Measurements from ENCODE around the gene CDC5L. TPM values are rescaled to one million over a fixed set of nuclear protein-coding genes. Genes with fewer than 3 reads are reported as not detected.
A peak's percentile ranks its signal among the peaks of the same experiment; 100 is the strongest.

The CDC5L gene
- total RNA-seq (10 to 100 TPM; 27.4 to 29.9 TPM), polyA plus RNA-seq (14.9 TPM)

- Mint-ChIP-seq H3K4me1 (peaks cover 41 to 48% (median 43%) of the 10 kb centered on the region in 3 donors), H3K27me3 (no peaks in the 10 kb centered on the region), H3K36me3 (peaks cover 0 to 37% (median 10%) of the 10 kb centered on the region in 3 donors), H3K9me3 (no peaks in the 10 kb centered on the region), H3K4me3 (peak within 1 kb of the TSS; percentile 95 to 99 (median 96)), H3K27ac (peak within 1 kb of the TSS; percentile 87 to 99 (median 97))
- ChIA-PET POLR2A (interaction anchor here (1.0 kb wide), 1 partner anchor 141 kb away, joined by 4 read pairs; the partner anchor contains the start of gene HSP90AB1), CTCF (interaction anchor here (0.8 to 1.5 kb wide), 6 partner anchors 10 to 119 kb away, joined by 3 to 4 read pairs (median 4); no protein-coding TSS in a partner anchor)
- Histone ChIP-seq H3K4me1 (ENCODE audit: insufficient read depth, low read length) (peaks cover 24% of the 10 kb centered on the region), H3K36me3 (ENCODE audit: insufficient read depth, low read length) (peaks cover 9% of the 10 kb centered on the region), H3K9me3 (ENCODE audit: low read length) (no peaks in the 10 kb centered on the region), H3K27ac (ENCODE audit: low read depth, low read length) (peak within 1 kb of the TSS; percentile 96), H3K4me3 (ENCODE audit: low read length) (peak within 1 kb of the TSS; percentile 97), H3K27me3 (ENCODE audit: insufficient read depth, low read length, poor library complexity, severe bottlenecking) (no peaks in the 10 kb centered on the region)
- peak; percentile 82 to 95 (median 93) for DNase-seq
Observed at GRCh38 chr6:44387346-44388134, at the start of gene CDC5L. TSS of gene CDC5L (plus strand) at chr6:44387706. CDS start at chr6:44387824, 118 bp downstream.

GRCh38 chr6:44338228-44339122 lies 49.0 kb upstream of the CDC5L start:
- Histone ChIP-seq H3K36me3 (ENCODE audit: insufficient read depth, low read length) (no peaks in the 10 kb centered on the region), H3K27me3 (ENCODE audit: insufficient read depth, low read length, poor library complexity, severe bottlenecking) (peaks cover 11% of the 10 kb centered on the region), H3K9me3 (ENCODE audit: low read length) (no peaks in the 10 kb centered on the region), H3K27ac (ENCODE audit: low read depth, low read length) (no peak overlapping the region), H3K4me3 (ENCODE audit: low read length) (no peak overlapping the region), H3K4me1 (ENCODE audit: insufficient read depth, low read length) (no peaks in the 10 kb centered on the region)
- Mint-ChIP-seq H3K4me1 (no peaks in the 10 kb centered on the region), H3K9me3 (no peaks in the 10 kb centered on the region), H3K4me3 (no peak overlapping the region), H3K27ac (no peak overlapping the region), H3K27me3 (peaks cover 18 to 28% of the 10 kb centered on the region in 2 donors), H3K36me3 (no peaks in the 10 kb centered on the region)
- POLR2A ChIA-PET, result no interaction called here
- CTCF ChIA-PET, result interaction anchor here (0.7 to 4.3 kb wide), 14 partner anchors 9 to 169 kb away, joined by 3 to 41 read pairs (median 3); partner anchors contain the start of gene AARS2
- DNase-seq, result peak; percentile 37 to 75 (median 46)

DNA sequence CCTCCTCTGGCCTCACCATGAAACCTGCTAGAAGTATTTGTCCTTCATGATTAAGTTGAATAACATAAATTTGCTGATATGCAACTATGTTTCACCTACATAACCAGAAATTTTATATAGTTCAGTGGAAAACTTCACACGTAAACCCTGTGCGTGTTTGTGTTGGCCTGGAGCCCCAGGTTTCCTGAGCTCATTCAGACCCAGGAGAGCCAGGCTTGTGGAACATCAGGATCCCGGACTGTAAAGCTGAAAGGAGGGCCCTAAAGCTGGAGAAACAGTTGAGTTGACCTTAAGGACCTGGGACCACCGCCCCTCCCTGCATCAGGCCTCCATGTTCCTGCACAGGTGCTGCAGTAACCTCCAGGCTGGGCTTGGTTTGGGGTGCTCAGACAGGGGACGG lies 48.2 kb upstream of the CDC5L start:
- no peaks in the 10 kb centered on the region for H3K36me3 Mint-ChIP-seq
- no peak overlapping the region for H3K27ac Mint-ChIP-seq
- no peak overlapping the region for H3K4me3 Mint-ChIP-seq
- no peaks in the 10 kb centered on the region for H3K36me3 ChIP-seq (ENCODE audit: insufficient read depth, low read length)
- DNase-seq, result no peak
- H3K27me3 Mint-ChIP-seq, result peaks cover 23 to 33% of the 10 kb centered on the region in 2 donors
- H3K9me3 Mint-ChIP-seq, result no peaks in the 10 kb centered on the region
- ChIA-PET CTCF (interaction anchor here (0.7 to 4.3 kb wide), 8 partner anchors 10 to 170 kb away, joined by 3 to 41 read pairs (median 4); partner anchors contain the start of gene AARS2), POLR2A (no interaction called here)
- H3K4me1 Mint-ChIP-seq, result no peaks in the 10 kb centered on the region
- no peak overlapping the region for H3K4me3 ChIP-seq (ENCODE audit: low read length)
- no peaks in the 10 kb centered on the region for H3K4me1 ChIP-seq (ENCODE audit: insufficient read depth, low read length)
- H3K27ac ChIP-seq (ENCODE audit: low read depth, low read length), result no peak overlapping the region
- H3K27me3 ChIP-seq (ENCODE audit: insufficient read depth, low read length, poor library complexity, severe bottlenecking), result peaks cover 19% of the 10 kb centered on the region
- no peaks in the 10 kb centered on the region for H3K9me3 ChIP-seq (ENCODE audit: low read length)

DNA sequence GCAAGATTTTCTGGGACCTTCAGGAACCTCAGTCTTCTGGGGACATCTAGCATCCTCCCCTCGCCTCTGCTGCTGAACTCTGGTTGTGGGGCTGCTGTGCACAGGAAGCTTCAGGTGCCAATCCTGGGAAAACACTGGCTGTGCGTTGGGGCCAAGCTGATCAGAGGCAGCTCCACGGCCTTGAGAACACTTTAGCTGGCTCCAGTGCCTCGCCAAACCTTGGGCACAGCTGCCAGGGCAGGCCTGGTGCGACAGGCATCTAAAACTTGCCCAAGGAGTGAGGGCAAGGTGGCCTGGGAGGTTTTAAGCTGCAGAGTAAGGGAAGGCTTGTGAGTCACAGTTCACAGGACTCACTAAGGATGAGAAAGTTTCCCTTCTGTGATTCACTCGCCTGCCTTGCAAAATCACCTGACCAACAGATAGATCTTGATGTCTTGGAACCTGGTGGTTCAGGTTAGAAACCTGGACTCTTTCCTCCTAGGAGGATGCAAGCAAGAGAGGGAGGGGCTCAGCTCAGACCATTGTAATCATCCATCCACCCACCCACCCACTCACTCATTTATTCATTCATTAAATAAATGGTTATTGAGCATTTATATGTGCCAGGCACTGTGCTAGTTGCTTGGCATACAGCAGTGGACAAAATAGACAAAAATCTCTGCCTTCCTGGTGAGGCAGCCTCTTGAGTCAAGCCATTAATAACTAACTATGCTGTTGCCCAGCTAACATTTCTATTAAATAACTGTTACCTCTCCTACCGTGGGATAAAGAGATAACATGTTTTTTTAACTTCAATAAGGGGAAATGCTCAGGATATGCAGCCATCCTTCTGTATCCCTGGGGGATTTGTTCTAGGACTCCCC lies 47.5 kb upstream of the CDC5L start:
- Histone ChIP-seq H3K27ac (ENCODE audit: low read depth, low read length) (no peak overlapping the region), H3K36me3 (ENCODE audit: insufficient read depth, low read length) (no peaks in the 10 kb centered on the region), H3K27me3 (ENCODE audit: insufficient read depth, low read length, poor library complexity, severe bottlenecking) (peaks cover 25% of the 10 kb centered on the region), H3K4me1 (ENCODE audit: insufficient read depth, low read length) (no peaks in the 10 kb centered on the region), H3K9me3 (ENCODE audit: low read length) (no peaks in the 10 kb centered on the region), H3K4me3 (ENCODE audit: low read length) (no peak overlapping the region)
- Mint-ChIP-seq H3K36me3 (no peaks in the 10 kb centered on the region), H3K4me1 (no peaks in the 10 kb centered on the region), H3K4me3 (no peak overlapping the region), H3K27me3 (peaks cover 29 to 40% of the 10 kb centered on the region in 2 donors), H3K27ac (no peak overlapping the region), H3K9me3 (no peaks in the 10 kb centered on the region)
- ChIA-PET CTCF (interaction anchor here (0.7 to 1.7 kb wide), 2 partner anchors 168 to 171 kb away, joined by 3 to 5 read pairs; no protein-coding TSS in a partner anchor), POLR2A (no interaction called here)
- no peak for DNase-seq

DNA sequence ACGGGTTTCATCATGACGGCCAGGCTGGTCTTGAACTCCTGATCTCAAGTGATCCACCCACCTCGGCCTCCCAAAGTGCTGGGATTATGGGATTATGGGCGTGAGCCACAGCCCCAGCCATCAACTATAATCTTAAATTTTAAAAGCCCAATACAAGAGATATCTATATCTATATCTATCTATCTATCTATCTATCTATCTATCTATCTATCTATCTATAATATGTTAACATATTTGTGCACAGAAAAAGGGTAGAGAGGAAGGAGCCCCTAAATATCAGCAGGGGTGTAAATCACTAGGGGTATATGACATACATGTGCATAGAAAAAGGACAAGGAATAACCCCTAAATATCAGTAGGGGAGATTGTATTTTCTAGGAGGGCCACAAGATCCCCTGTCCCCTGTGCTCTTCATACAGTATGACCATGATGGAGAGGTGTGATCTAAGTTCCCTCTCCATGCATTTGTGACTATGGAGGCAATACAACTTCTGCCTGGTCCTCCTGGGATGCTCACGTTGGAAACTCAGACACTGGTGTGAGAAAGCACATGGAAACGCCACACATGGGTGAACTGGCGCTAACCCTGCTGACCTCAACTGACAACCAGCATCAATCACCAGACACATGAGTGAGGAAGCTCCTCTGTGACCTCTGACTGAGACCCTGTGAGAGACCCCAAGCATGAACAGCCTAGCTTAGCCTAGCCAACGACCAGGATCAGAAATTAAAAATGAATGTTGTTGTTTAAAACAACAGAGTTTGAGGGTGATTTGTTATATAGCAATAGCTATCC lies 46.2 kb upstream of the CDC5L start:
- DNase-seq, result no peak
- ChIA-PET POLR2A (no interaction called here), CTCF (no interaction called here)
- Histone ChIP-seq H3K4me3 (ENCODE audit: low read length) (no peak overlapping the region), H3K27me3 (ENCODE audit: insufficient read depth, low read length, poor library complexity, severe bottlenecking) (peaks cover 27% of the 10 kb centered on the region), H3K9me3 (ENCODE audit: low read length) (no peaks in the 10 kb centered on the region), H3K27ac (ENCODE audit: low read depth, low read length) (no peak overlapping the region), H3K36me3 (ENCODE audit: insufficient read depth, low read length) (no peaks in the 10 kb centered on the region), H3K4me1 (ENCODE audit: insufficient read depth, low read length) (no peaks in the 10 kb centered on the region)
- Mint-ChIP-seq H3K4me3 (no peak overlapping the region), H3K27ac (no peak overlapping the region), H3K36me3 (no peaks in the 10 kb centered on the region), H3K4me1 (no peaks in the 10 kb centered on the region), H3K27me3 (peaks cover 29 to 47% of the 10 kb centered on the region in 2 donors), H3K9me3 (no peaks in the 10 kb centered on the region)

DNA sequence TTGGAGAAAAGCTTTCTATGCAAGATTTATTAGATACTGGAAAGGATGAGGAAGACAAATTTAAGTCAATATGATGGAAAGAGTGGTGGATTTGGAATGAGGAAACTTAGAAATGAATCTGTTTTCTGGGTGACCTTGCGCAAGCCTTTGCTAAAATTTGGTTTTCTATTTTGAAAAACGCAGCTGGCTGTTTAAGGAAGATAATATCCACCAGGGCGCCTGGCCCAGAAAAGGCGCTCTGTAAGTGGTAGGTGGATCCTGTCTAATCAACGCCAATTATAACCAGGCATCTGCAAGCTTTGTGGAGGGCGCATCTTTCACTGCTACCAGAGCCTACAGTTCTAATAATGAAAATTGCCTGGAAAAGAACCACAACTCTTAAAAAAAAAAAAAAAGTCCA lies 45.5 kb upstream of the CDC5L start:
- H3K9me3 Mint-ChIP-seq, result no peaks in the 10 kb centered on the region
- H3K27ac Mint-ChIP-seq, result no peak overlapping the region
- no peak overlapping the region for H3K4me3 Mint-ChIP-seq
- POLR2A ChIA-PET, result no interaction called here
- H3K4me1 ChIP-seq (ENCODE audit: insufficient read depth, low read length), result no peaks in the 10 kb centered on the region
- CTCF ChIA-PET, result no interaction called here
- H3K9me3 ChIP-seq (ENCODE audit: low read length), result no peaks in the 10 kb centered on the region
- H3K36me3 ChIP-seq (ENCODE audit: insufficient read depth, low read length), result no peaks in the 10 kb centered on the region
- peaks cover 29 to 47% of the 10 kb centered on the region in 2 donors for H3K27me3 Mint-ChIP-seq
- no peak overlapping the region for H3K27ac ChIP-seq (ENCODE audit: low read depth, low read length)
- H3K27me3 ChIP-seq (ENCODE audit: insufficient read depth, low read length, poor library complexity, severe bottlenecking), result peaks cover 27% of the 10 kb centered on the region
- H3K4me3 ChIP-seq (ENCODE audit: low read length), result no peak overlapping the region
- no peaks in the 10 kb centered on the region for H3K4me1 Mint-ChIP-seq
- DNase-seq, result no peak
- no peaks in the 10 kb centered on the region for H3K36me3 Mint-ChIP-seq

DNA sequence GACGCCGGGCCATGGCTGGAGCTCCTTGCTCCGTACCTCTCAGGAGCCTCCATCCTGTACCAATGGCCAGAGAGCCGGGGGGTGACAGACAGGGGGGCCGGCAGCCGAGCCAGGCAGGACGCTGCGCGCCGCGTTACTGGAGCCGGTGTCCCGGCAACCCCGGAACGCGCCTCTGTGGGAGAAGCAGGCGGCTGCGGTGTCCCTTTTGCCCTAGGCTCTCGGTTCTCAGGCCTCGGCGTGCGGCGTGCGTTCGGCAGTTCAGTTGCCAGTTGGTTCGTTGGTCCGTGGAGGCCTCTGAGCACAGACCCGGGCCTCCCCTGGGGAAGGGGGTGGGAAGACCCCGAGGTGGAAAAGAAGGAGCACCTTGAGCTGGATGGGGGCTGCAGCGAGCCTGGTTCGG lies 45.0 kb upstream of the CDC5L start, which contains the start of gene SPATS1:
SPATS1 (plus strand) TSS at position 162 of the 400 bp plus-strand sequence. CDS start 446 bp downstream, outside the sequence.
- DNase-seq, result no peak
- peaks cover 29 to 48% of the 10 kb centered on the region in 2 donors for H3K27me3 Mint-ChIP-seq
- Histone ChIP-seq H3K4me3 (ENCODE audit: low read length) (no peak within 1 kb of the TSS), H3K27me3 (ENCODE audit: insufficient read depth, low read length, poor library complexity, severe bottlenecking) (peaks cover 27% of the 10 kb centered on the region), H3K9me3 (ENCODE audit: low read length) (no peaks in the 10 kb centered on the region), H3K36me3 (ENCODE audit: insufficient read depth, low read length) (no peaks in the 10 kb centered on the region), H3K27ac (ENCODE audit: low read depth, low read length) (no peak within 1 kb of the TSS), H3K4me1 (ENCODE audit: insufficient read depth, low read length) (no peaks in the 10 kb centered on the region)
- no peaks in the 10 kb centered on the region for H3K4me1 Mint-ChIP-seq
- no peak within 1 kb of the TSS for H3K4me3 Mint-ChIP-seq
- H3K9me3 Mint-ChIP-seq, result no peaks in the 10 kb centered on the region
- CTCF ChIA-PET, result interaction anchor here (1.3 to 1.8 kb wide), 2 partner anchors 9 to 225 kb away, joined by 4 to 5 read pairs; no protein-coding TSS in a partner anchor
- H3K36me3 Mint-ChIP-seq, result no peaks in the 10 kb centered on the region
- no peak within 1 kb of the TSS for H3K27ac Mint-ChIP-seq
- POLR2A ChIA-PET, result no interaction called here
